HCT116 (cell line): ENCODE data around the gene SLCO4A1. TPM values are rescaled to one million over a fixed set of nuclear protein-coding genes. Genes with fewer than 3 reads are reported as not detected.

Experiments
- ATAC-seq: fragments of 200-7000 bp; cut with Tn5 transposase; 2 replicates; pipeline ENCODE4 v1.9.1; 2020; ENCODE audit warnings: mild to moderate bottlenecking, moderate library complexity
- BruUV-seq: library from RNA; stranded (reverse); fragments of 400-500 nt; replicated peaks from 2 replicates; lab custom pipeline; 2021; lab: Mats Ljungman, UMichigan
- CTCF ChIA-PET: fragments of 300-600 bp; sonication (Branson Sonifier 250); formaldehyde crosslinking; loops from one replicate; lab custom pipeline; 2021; ENCODE audit warnings: antibody characterized with exemption; lab: Charles Lee
- POLR2A ChIA-PET: fragments of 300-600, 350-600 bp; sonication (Branson Sonifier 250); formaldehyde crosslinking; loops from one replicate; lab custom pipeline; 2021; ENCODE audit warnings: antibody characterized with exemption; lab: Charles Lee
- RAD21 ChIA-PET, 2 experiments: fragments of 300-600 bp; sonication (Branson Sonifier 250); formaldehyde crosslinking; loops; one replicate each; lab custom pipeline; 2023; ENCODE audit warnings: low total read pairs in 2 of 2; ENCODE audit not compliant: uncharacterized antibody in 2 of 2, unreplicated experiment in 2 of 2, low non-redundant PET in 1 of 2; lab: Charles Lee
- DNase-seq: peaks from one replicate; pipeline ENCODE4 v3.0.0-alpha.2; 2010; ENCODE audit warnings: low read depth, low spot score
- H2AFZ ChIP-seq: fragments of 200-600 bp; shearing (Covaris generic), sonication (generic); 2 replicates; pipeline ENCODE4 v1.6.1; 2017; ENCODE audit warnings: low read depth, mixed run types, mixed read lengths, antibody characterized with exemption, low read length; ENCODE audit not compliant: poor library complexity, severe bottlenecking
- H3K27ac ChIP-seq: 2 replicates; pipeline ENCODE4 v1.5.1; 2012; ENCODE audit warnings: low read depth, low read length
- H3K27me3 ChIP-seq: fragments of 200-600 bp; sonication (generic); 2 replicates; pipeline ENCODE4 v1.6.1; 2016; ENCODE audit warnings: mixed run types, low read length, mixed read lengths; ENCODE audit not compliant: insufficient read depth
- H3K36me3 ChIP-seq, 2 experiments: fragments of 200-500 bp in 1 of 2; fragments of 200-600 bp in 1 of 2; sonication (Bioruptor generic) in 1 of 2; sonication (generic) in 1 of 2; 2 replicates each; pipeline versions ENCODE4 v1.5.1 to v1.6.1; 2014 to 2016; ENCODE audit warnings: low read length in 2 of 2, inconsistent platforms in 1 of 2, mixed read lengths in 1 of 2, mixed run types in 1 of 2; ENCODE audit not compliant: insufficient read depth in 2 of 2, control insufficient read depth in 1 of 2
- H3K4me1 ChIP-seq, 2 experiments: fragments of 200-600 bp in 1 of 2; sonication (generic) in 1 of 2; 2 replicates each; pipeline versions ENCODE4 v1.5.1 to v1.6.1; 2012 to 2017; ENCODE audit warnings: low read length in 2 of 2, inconsistent platforms in 1 of 2, mild to moderate bottlenecking in 1 of 2, mixed read lengths in 1 of 2, mixed run types in 1 of 2, moderate library complexity in 1 of 2; ENCODE audit not compliant: insufficient read depth in 2 of 2, control insufficient read depth in 1 of 2
- H3K4me2 ChIP-seq: fragments of 200-600 bp; sonication (generic); 2 replicates; pipeline ENCODE4 v1.6.1; 2017; ENCODE audit warnings: mixed run types, low read length, mixed read lengths
- H3K4me3 ChIP-seq, 2 experiments: fragments of 200-600 bp in 1 of 2; sonication (generic) in 1 of 2; replicated peaks in 1 of 2; 2 replicates each; pipeline ENCODE4 v1.5.1; 2011 to 2016; ENCODE audit warnings: low read length in 2 of 2, control low read depth in 1 of 2, low read depth in 1 of 2, mild to moderate bottlenecking in 1 of 2, mixed read lengths in 1 of 2, mixed run types in 1 of 2
- H3K79me2 ChIP-seq: fragments of 200-600 bp; sonication (generic); 2 replicates; pipeline ENCODE4 v1.6.1; 2017; ENCODE audit warnings: mild to moderate bottlenecking, mixed run types, low read length, moderate library complexity, mixed read lengths; ENCODE audit not compliant: insufficient read depth
- H3K9ac ChIP-seq: fragments of 200-600 bp; sonication (generic); 2 replicates; pipeline ENCODE4 v1.6.1; 2016; ENCODE audit warnings: low read length, mixed read lengths
- H3K9me2 ChIP-seq: fragments of 200-600 bp; sonication (generic), shearing (Covaris generic); 2 replicates; pipeline ENCODE4 v1.6.1; 2017; ENCODE audit warnings: mixed run types, mild to moderate bottlenecking, moderate library complexity; ENCODE audit not compliant: insufficient read depth
- H3K9me3 ChIP-seq, 2 experiments: fragments of 200-500 bp in 1 of 2; fragments of 200-600 bp in 1 of 2; sonication (Bioruptor generic) in 1 of 2; sonication (generic) in 1 of 2; 2 replicates each; pipeline ENCODE4 v1.6.1; 2014 to 2017; ENCODE audit warnings: low read length in 2 of 2, mixed read lengths in 2 of 2, inconsistent platforms in 1 of 2, low read depth in 1 of 2, mild to moderate bottlenecking in 1 of 2, mixed run types in 1 of 2, moderate library complexity in 1 of 2; ENCODE audit not compliant: control insufficient read depth in 1 of 2, insufficient read depth in 1 of 2
- H4K20me1 ChIP-seq: fragments of 200-600 bp; sonication (generic), shearing (Covaris generic); 2 replicates; pipeline ENCODE4 v1.6.1; 2017; ENCODE audit warnings: mixed run types, mild to moderate bottlenecking, moderate library complexity; ENCODE audit not compliant: insufficient read depth
- ATF3 ChIP-seq: IDR thresholded peaks from 2 replicates; pipeline ENCODE4 v1.6.1; 2012
- CBX3 ChIP-seq: IDR thresholded peaks from 2 replicates; pipeline ENCODE4 v1.6.1; 2012; ENCODE audit warnings: low read depth
- CEBPB ChIP-seq: IDR thresholded peaks from 2 replicates; pipeline ENCODE4 v1.6.1; 2012; ENCODE audit warnings: low read depth
- EGR1 ChIP-seq: IDR thresholded peaks from 2 replicates; pipeline ENCODE4 v1.6.1; 2012; ENCODE audit warnings: low read depth
- ELF1 ChIP-seq: IDR thresholded peaks from 2 replicates; pipeline ENCODE4 v1.6.1; 2012; ENCODE audit warnings: low read depth, borderline replicate concordance
- EZH2 ChIP-seq: fragments of 200-600 bp; sonication (generic); IDR thresholded peaks from 2 replicates; pipeline ENCODE4 v1.6.1; 2017; ENCODE audit warnings: antibody characterized with exemption, mixed run types
- EZH2phosphoT487 ChIP-seq: fragments of 200-600 bp; IDR thresholded peaks from 2 replicates; pipeline ENCODE4 v1.6.1; 2018; ENCODE audit warnings: antibody characterized with exemption, borderline replicate concordance
- JUND ChIP-seq: IDR thresholded peaks from 2 replicates; pipeline ENCODE4 v1.6.1; 2012
- MAX ChIP-seq: IDR thresholded peaks from 2 replicates; pipeline ENCODE4 v1.6.1; 2012
- POLR2A ChIP-seq: IDR thresholded peaks from 2 replicates; pipeline ENCODE4 v1.7.0; 2011; ENCODE audit warnings: borderline replicate concordance; ENCODE audit not compliant: insufficient read depth, insufficient read length; ENCODE audit errors: extremely low read depth
- POLR2AphosphoS5 ChIP-seq: IDR thresholded peaks from 2 replicates; pipeline ENCODE4 v1.6.1; 2011; ENCODE audit warnings: mild to moderate bottlenecking, low read depth, low read length, moderate library complexity
- RAD21 ChIP-seq: IDR thresholded peaks from 2 replicates; pipeline ENCODE4 v1.6.1; 2012; ENCODE audit warnings: low read depth, mild to moderate bottlenecking
- SIN3A ChIP-seq: IDR thresholded peaks from 2 replicates; pipeline ENCODE4 v1.6.1; 2012; ENCODE audit warnings: low read depth
- SP1 ChIP-seq: IDR thresholded peaks from 2 replicates; pipeline ENCODE4 v1.6.1; 2012; ENCODE audit warnings: low read depth
- SRF ChIP-seq: IDR thresholded peaks from 2 replicates; pipeline ENCODE4 v1.6.1; 2012; ENCODE audit warnings: low read depth
- YY1 ChIP-seq: IDR thresholded peaks from 2 replicates; pipeline ENCODE4 v1.6.1; 2011; ENCODE audit warnings: low read length, low read depth, moderate library complexity, mild to moderate bottlenecking; ENCODE audit not compliant: insufficient replicate concordance; ENCODE audit errors: extremely low read depth
- ZBTB33 ChIP-seq: IDR thresholded peaks from 2 replicates; pipeline ENCODE4 v1.6.1; 2011; ENCODE audit warnings: mild to moderate bottlenecking, low read length, moderate library complexity; ENCODE audit not compliant: insufficient replicate concordance; ENCODE audit errors: extremely low read depth
- ZFX ChIP-seq: fragments of 450-650 bp; IDR thresholded peaks from 2 replicates; pipeline ENCODE4 v1.6.1; 2017
- ZNF274 ChIP-seq: fragments of 200-500 bp; sonication (Bioruptor generic); IDR thresholded peaks from 2 replicates; pipeline ENCODE4 v1.6.1; 2014; ENCODE audit warnings: mild to moderate bottlenecking, low read depth, low read length, inconsistent platforms
- intact Hi-C: fragments of 100-400 bp; cut with micrococcal nuclease; formaldehyde crosslinking; loops from 2 replicates; pipeline ENCODE4 v1.10.0; 2022
- total RNA-seq: library from RNA; stranded (reverse); gene quantifications from one replicate; pipeline ENCODE4 v1.2.1, GENCODE V29; 2021; ENCODE audit not compliant: unreplicated experiment

Gene SLCO4A1
- total RNA-seq, 1 experiment from 2014 or later = 107 TPM

- CTCF ChIA-PET = interaction anchor here (1.4 kb wide), 1 partner anchor 121 kb away, joined by 8 read pairs; no protein-coding TSS in a partner anchor
- ATAC-seq = no peak
- RAD21 ChIA-PET = no interaction called here
Observed at GRCh38 chr20:62670156-62670555, 27.9 kb downstream of the SLCO4A1 start.

GRCh38 chr20:62670998-62671397, 28.7 kb downstream of the SLCO4A1 start:
- Histone ChIP-seq H3K9me3 (no peaks in the 10 kb centered on the region), H3K4me3 (no peak overlapping the region), H3K79me2 (no peaks in the 10 kb centered on the region; the same call in 1 of the 2 replicates), H4K20me1 (no peaks in the 10 kb centered on the region), H3K4me2 (no peak overlapping the region), H3K27ac (0 out of 2 replicates have a peak overlapping the region, but pooled peaks have one; percentile 12), H3K36me3 (peaks cover 11 to 41% of the 10 kb centered on the region in 2 experiments; a peak in 3 of 4 replicates), H3K4me1 (peaks cover 6 to 27% of the 10 kb centered on the region in 2 experiments; a peak in 2 of 4 replicates), H3K27me3 (no peaks in the 10 kb centered on the region), H2AFZ (no peak overlapping the region), H3K9me2 (no peaks in the 10 kb centered on the region), H3K9ac (no peak overlapping the region)
- TF ChIP-seq YY1 (no peak), JUND (no peak), EZH2 (no peak), ATF3 (no peak), ZBTB33 (no peak), POLR2A (no peak), POLR2AphosphoS5 (no peak), ELF1 (no peak), ZFX (no peak), CEBPB (no peak), MAX (no peak), ZNF274 (no peak), EZH2phosphoT487 (no peak), SIN3A (no peak), EGR1 (no peak), SRF (no peak), RAD21 (no peak), CBX3 (no peak), SP1 (no peak)
- CTCF ChIA-PET = no interaction called here
- no TSS peak for BruUV-seq
- ATAC-seq (no peak), DNase-seq (no peak)
- intact Hi-C loops = no loop called here
- RAD21 ChIA-PET = no interaction called here
- POLR2A ChIA-PET = no interaction called here

More at GRCh38 chr20:62670156-62670555, 27.9 kb downstream of the SLCO4A1 start:
- H2AFZ ChIP-seq = no peak overlapping the region
- no peaks in the 10 kb centered on the region for H3K9me2 ChIP-seq
- no peaks in the 10 kb centered on the region for H4K20me1 ChIP-seq
- H3K9ac ChIP-seq = no peak overlapping the region
- no peaks in the 10 kb centered on the region for H3K9me3 ChIP-seq
- H3K4me2 ChIP-seq = no peak overlapping the region
- intact Hi-C loops = no loop called here
- TF ChIP-seq POLR2AphosphoS5 (0 out of 2 replicates have a peak, but pooled peaks have one; percentile 15), ZFX (no peak)
- TSS peak; percentile 17 for BruUV-seq
- H3K27ac ChIP-seq = no peak overlapping the region
- no peak overlapping the region for H3K4me3 ChIP-seq
- no peak for DNase-seq
- no peaks in the 10 kb centered on the region; the same call in 1 of the 2 replicates for H3K79me2 ChIP-seq
- POLR2A ChIA-PET = no interaction called here
- H3K36me3 ChIP-seq = peaks cover 11 to 43% of the 10 kb centered on the region in 2 experiments; a peak in 3 of 4 replicates
- peaks cover 6 to 24% of the 10 kb centered on the region in 2 experiments; a peak in 2 of 4 replicates for H3K4me1 ChIP-seq
- H3K27me3 ChIP-seq = no peaks in the 10 kb centered on the region
